DOHH2 (cell line): ENCODE measurements around the gene PDZRN4.

Source experiments
- H3F3A ChIP-seq: fragments of 200-600 bp; sonication (generic), shearing (Covaris generic); 2 replicates; pipeline ENCODE4 v1.6.0; 2016; ENCODE audit warnings: antibody characterized with exemption, mild to moderate bottlenecking; ENCODE audit not compliant: control insufficient read depth, insufficient read depth
- H3K27ac ChIP-seq: fragments of 200-600 bp; sonication (generic); 2 replicates; pipeline ENCODE4 v1.5.1; 2014; ENCODE audit warnings: low read depth, mild to moderate bottlenecking, low read length, moderate library complexity
- H3K27me3 ChIP-seq: fragments of 200-600 bp; sonication (generic); 2 replicates; pipeline ENCODE4 v1.6.1; 2014; ENCODE audit warnings: mild to moderate bottlenecking, low read length, mixed read lengths; ENCODE audit not compliant: control insufficient read depth
- H3K36me3 ChIP-seq: fragments of 200-600 bp; sonication (generic); 2 replicates; pipeline ENCODE4 v1.6.1; 2014; ENCODE audit warnings: mild to moderate bottlenecking, low read length, moderate library complexity, mixed read lengths; ENCODE audit not compliant: control insufficient read depth
- H3K4me1 ChIP-seq: fragments of 200-600 bp; sonication (generic); 2 replicates; pipeline ENCODE4 v1.6.1; 2014; ENCODE audit warnings: mild to moderate bottlenecking, low read length, mixed read lengths; ENCODE audit not compliant: control insufficient read depth
- H3K4me2 ChIP-seq: fragments of 200-600 bp; sonication (generic); 2 replicates; pipeline ENCODE4 v1.6.0; 2014; ENCODE audit warnings: mild to moderate bottlenecking, low read length, moderate library complexity
- H3K4me3 ChIP-seq: fragments of 200-600 bp; sonication (generic); 2 replicates; pipeline ENCODE4 v1.5.1; 2014; ENCODE audit warnings: mild to moderate bottlenecking, low read length, mixed read lengths
- H3K79me2 ChIP-seq: fragments of 200-600 bp; sonication (generic); 2 replicates; pipeline ENCODE4 v1.6.1; 2014; ENCODE audit warnings: mild to moderate bottlenecking, low read length, mixed read lengths; ENCODE audit not compliant: control insufficient read depth
- H3K9me2 ChIP-seq: fragments of 200-600 bp; sonication (generic); replicated peaks from 2 replicates; pipeline ENCODE4 v1.6.1; 2014; ENCODE audit warnings: mild to moderate bottlenecking, low read length, mixed read lengths; ENCODE audit not compliant: control insufficient read depth
- H3K9me3 ChIP-seq: fragments of 200-600 bp; sonication (generic); 2 replicates; pipeline ENCODE4 v1.6.1; 2014; ENCODE audit warnings: antibody characterized with exemption, low read length, mixed read lengths; ENCODE audit not compliant: control insufficient read depth, insufficient read depth
- H4K20me1 ChIP-seq: fragments of 200-600 bp; sonication (generic); 2 replicates; pipeline ENCODE4 v1.6.0; 2014; ENCODE audit warnings: low read depth, mild to moderate bottlenecking, antibody characterized with exemption, low read length, moderate library complexity; ENCODE audit not compliant: control insufficient read depth, insufficient read depth
- CTCF ChIP-seq: fragments of 200-600 bp; sonication (generic); IDR thresholded peaks from one replicate; pipeline ENCODE4 v1.5.1; 2014; ENCODE audit warnings: antibody characterized with exemption, mild to moderate bottlenecking, low read depth, low read length; ENCODE audit not compliant: poor library complexity, severe bottlenecking
- EZH2phosphoT487 ChIP-seq: fragments of 200-600 bp; sonication (generic); IDR thresholded peaks from 2 replicates; pipeline ENCODE4 v1.6.1; 2017; ENCODE audit warnings: borderline replicate concordance, mild to moderate bottlenecking, antibody characterized with exemption, low read length, moderate library complexity, mixed read lengths

The PDZRN4 gene

GRCh38 chr12:41223600-41223999 lies 35.5 kb downstream of the PDZRN4 start:
- no peak overlapping the region for H3K27ac ChIP-seq
- no peak overlapping the region for H3K4me3 ChIP-seq
- no peaks in the 10 kb centered on the region for H3K4me1 ChIP-seq
- no peaks in the 10 kb centered on the region; the same call in 1 of the 2 replicates for H3K9me2 ChIP-seq
- no peaks in the 10 kb centered on the region for H3K9me3 ChIP-seq
- H4K20me1 ChIP-seq = no peaks in the 10 kb centered on the region
- TF ChIP-seq EZH2phosphoT487 (no peak), CTCF (no peak)
- no peaks in the 10 kb centered on the region for H3K27me3 ChIP-seq
- no peaks in the 10 kb centered on the region for H3F3A ChIP-seq
- H3K36me3 ChIP-seq = no peaks in the 10 kb centered on the region
- H3K4me2 ChIP-seq = no peak overlapping the region
- no peaks in the 10 kb centered on the region for H3K79me2 ChIP-seq

DNA sequence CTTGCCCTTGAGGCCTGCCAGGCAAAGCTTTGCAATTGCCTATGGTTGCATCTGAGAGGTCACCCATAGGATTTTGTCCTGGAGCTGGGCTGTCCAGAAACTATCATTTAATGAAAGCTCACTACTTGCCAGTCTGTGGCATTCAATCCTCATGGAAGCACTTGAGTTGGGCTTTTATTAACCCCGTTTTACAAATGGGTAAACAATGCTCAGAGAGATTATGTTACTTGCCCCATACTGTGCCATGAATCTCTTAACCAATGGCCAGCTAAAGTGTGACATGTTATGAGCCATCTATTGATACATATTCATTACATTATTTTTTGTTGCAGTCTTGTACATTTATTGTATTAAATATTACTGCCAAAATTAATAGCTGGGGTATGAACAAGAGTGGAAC lies 35.9 kb downstream of the PDZRN4 start:
- Histone ChIP-seq H3F3A (no peaks in the 10 kb centered on the region), H3K36me3 (no peaks in the 10 kb centered on the region), H3K9me3 (no peaks in the 10 kb centered on the region), H3K4me2 (no peak overlapping the region), H3K79me2 (no peaks in the 10 kb centered on the region), H3K4me1 (no peaks in the 10 kb centered on the region), H3K27ac (no peak overlapping the region), H3K9me2 (no peaks in the 10 kb centered on the region; the same call in 1 of the 2 replicates), H4K20me1 (no peaks in the 10 kb centered on the region), H3K4me3 (no peak overlapping the region), H3K27me3 (no peaks in the 10 kb centered on the region)
- TF ChIP-seq EZH2phosphoT487 = no peak
- TF ChIP-seq CTCF = no peak

DNA sequence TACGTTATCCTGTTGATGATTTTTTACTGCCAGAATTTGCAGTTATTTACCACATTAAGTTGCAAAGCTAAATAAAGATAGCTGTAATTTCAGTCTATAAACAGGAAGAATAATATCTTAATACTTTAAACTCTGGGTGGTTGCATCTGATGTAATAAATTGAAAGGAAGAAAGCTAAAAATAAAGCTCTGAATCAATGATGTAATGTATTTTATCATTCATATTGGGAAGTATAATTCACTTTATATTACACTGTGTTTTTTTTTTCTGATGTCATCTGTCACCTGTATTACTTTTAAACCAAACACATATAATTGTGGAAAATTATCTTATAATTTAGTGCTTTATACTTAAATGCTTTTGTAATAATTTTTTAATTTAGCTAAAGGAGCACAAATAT lies 37.1 kb downstream of the PDZRN4 start:
- no peaks in the 10 kb centered on the region for H3K36me3 ChIP-seq
- no peaks in the 10 kb centered on the region for H3F3A ChIP-seq
- no peaks in the 10 kb centered on the region; the same call in 1 of the 2 replicates for H3K9me2 ChIP-seq
- no peaks in the 10 kb centered on the region for H4K20me1 ChIP-seq
- no peaks in the 10 kb centered on the region for H3K4me1 ChIP-seq
- no peak overlapping the region for H3K4me2 ChIP-seq
- TF ChIP-seq EZH2phosphoT487 = no peak
- TF ChIP-seq CTCF = no peak
- no peaks in the 10 kb centered on the region for H3K79me2 ChIP-seq
- no peaks in the 10 kb centered on the region for H3K27me3 ChIP-seq
- no peaks in the 10 kb centered on the region for H3K9me3 ChIP-seq
- no peak overlapping the region for H3K4me3 ChIP-seq
- no peak overlapping the region for H3K27ac ChIP-seq
